Measurements from ENCODE around the gene TMEM108.

- TF ChIP-seq SUZ12 (IDR thresholded peaks at IDR 0.05; ENCODE audit: extremely low read depth, insufficient read depth, insufficient read length) (no peak), ZNF274 (IDR thresholded peaks at IDR 0.05; ENCODE audit: low read depth, low read length) (no peak), YY1 (IDR thresholded peaks at IDR 0.05; ENCODE audit: insufficient read depth, insufficient read length) (peak; percentile 63)
Observed at GRCh38 chr3:133283958-133284807, 246.0 kb downstream of the TMEM108 start.

Measured in NT2/D1 (cell line).